OCI-LY3 (cell line): ENCODE results near the gene AQP5.

ENCODE experiments used
- EZH2phosphoT487 ChIP-seq: fragments of 200-600 bp; shearing (Covaris generic); IDR thresholded peaks from 2 replicates; pipeline ENCODE4 v1.6.1; 2018; ENCODE audit warnings: antibody characterized with exemption, mixed run types, low read depth
- TF ChIP-seq, protein P1 (sequence below): fragments of 200-600, 300-600 bp; sonication (generic); IDR thresholded peaks from 2 replicates; pipeline ENCODE4 v1.5.1; 2014; ENCODE audit warnings: antibody characterized with exemption, low read length, low read depth

DNA sequence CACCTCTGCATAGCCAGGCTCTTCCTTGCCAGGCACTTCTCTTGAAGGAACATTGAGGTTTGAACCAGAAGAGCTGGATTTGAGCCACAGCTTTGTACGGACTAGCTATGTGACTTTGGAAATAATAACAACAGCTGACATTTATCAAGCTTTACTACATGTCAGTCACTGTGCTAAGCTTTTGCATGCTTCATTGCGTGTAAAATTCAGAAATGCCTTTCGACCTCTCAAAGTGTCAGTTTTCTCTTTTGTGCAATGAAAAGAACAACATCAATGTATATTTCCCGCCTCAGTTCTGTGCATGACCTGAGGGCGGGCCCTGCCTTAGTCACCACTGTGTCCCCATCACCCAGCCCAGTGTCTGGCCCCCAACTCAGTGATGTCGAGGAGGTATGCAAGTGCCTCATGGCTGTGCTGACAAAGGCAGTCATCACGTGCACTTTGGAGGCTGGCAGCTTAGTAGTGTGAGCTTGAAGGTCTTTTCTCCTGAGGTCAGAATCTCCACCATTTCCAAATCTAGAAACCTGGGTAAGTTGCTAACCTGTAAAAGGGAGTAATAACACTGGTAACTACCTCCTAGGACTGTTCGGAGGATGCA lies 29.0 kb upstream of the AQP5 start:
- TF ChIP-seq, protein P1, sequence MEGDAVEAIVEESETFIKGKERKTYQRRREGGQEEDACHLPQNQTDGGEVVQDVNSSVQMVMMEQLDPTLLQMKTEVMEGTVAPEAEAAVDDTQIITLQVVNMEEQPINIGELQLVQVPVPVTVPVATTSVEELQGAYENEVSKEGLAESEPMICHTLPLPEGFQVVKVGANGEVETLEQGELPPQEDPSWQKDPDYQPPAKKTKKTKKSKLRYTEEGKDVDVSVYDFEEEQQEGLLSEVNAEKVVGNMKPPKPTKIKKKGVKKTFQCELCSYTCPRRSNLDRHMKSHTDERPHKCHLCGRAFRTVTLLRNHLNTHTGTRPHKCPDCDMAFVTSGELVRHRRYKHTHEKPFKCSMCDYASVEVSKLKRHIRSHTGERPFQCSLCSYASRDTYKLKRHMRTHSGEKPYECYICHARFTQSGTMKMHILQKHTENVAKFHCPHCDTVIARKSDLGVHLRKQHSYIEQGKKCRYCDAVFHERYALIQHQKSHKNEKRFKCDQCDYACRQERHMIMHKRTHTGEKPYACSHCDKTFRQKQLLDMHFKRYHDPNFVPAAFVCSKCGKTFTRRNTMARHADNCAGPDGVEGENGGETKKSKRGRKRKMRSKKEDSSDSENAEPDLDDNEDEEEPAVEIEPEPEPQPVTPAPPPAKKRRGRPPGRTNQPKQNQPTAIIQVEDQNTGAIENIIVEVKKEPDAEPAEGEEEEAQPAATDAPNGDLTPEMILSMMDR: no peak
- TF ChIP-seq EZH2phosphoT487: no peak
